NT2/D1 (cell line): ENCODE data around the gene SIGLEC1.

Experiments used
- DNase-seq: peaks from one replicate; pipeline ENCODE4 v3.0.0-alpha.2; 2011; ENCODE audit warnings: low read depth, low spot score
- H3K27me3 ChIP-seq: 2 replicates; pipeline ENCODE4 v1.6.0; 2011; ENCODE audit warnings: mild to moderate bottlenecking; ENCODE audit not compliant: insufficient read length, insufficient read depth
- H3K36me3 ChIP-seq: 2 replicates; pipeline ENCODE4 v1.6.1; 2011; ENCODE audit warnings: mild to moderate bottlenecking, low read length, mixed read lengths; ENCODE audit not compliant: insufficient read depth, insufficient read length
- H3K4me1 ChIP-seq: 2 replicates; pipeline ENCODE4 v1.5.1; 2011; ENCODE audit not compliant: insufficient read depth, insufficient read length
- H3K4me3 ChIP-seq: 2 replicates; pipeline ENCODE4 v1.5.1; 2011; ENCODE audit warnings: low read depth; ENCODE audit not compliant: insufficient read length
- H3K9ac ChIP-seq: 2 replicates; pipeline ENCODE4 v1.6.0; 2011; ENCODE audit warnings: low read depth; ENCODE audit not compliant: insufficient read length
- H3K9me3 ChIP-seq: 2 replicates; pipeline ENCODE4 v1.5.1; 2011; ENCODE audit warnings: mild to moderate bottlenecking, low read length; ENCODE audit not compliant: insufficient read depth
- SUZ12 ChIP-seq: IDR thresholded peaks from 2 replicates; pipeline ENCODE4 v1.6.1; 2011; ENCODE audit not compliant: insufficient read length, insufficient read depth; ENCODE audit errors: extremely low read depth
- YY1 ChIP-seq: IDR thresholded peaks from 2 replicates; pipeline ENCODE4 v1.6.1; 2011; ENCODE audit not compliant: insufficient read length, insufficient read depth
- ZNF274 ChIP-seq: IDR thresholded peaks from 2 replicates; pipeline ENCODE4 v1.6.1; 2011; ENCODE audit warnings: mild to moderate bottlenecking, low read depth, low read length

Gene SIGLEC1

DNA sequence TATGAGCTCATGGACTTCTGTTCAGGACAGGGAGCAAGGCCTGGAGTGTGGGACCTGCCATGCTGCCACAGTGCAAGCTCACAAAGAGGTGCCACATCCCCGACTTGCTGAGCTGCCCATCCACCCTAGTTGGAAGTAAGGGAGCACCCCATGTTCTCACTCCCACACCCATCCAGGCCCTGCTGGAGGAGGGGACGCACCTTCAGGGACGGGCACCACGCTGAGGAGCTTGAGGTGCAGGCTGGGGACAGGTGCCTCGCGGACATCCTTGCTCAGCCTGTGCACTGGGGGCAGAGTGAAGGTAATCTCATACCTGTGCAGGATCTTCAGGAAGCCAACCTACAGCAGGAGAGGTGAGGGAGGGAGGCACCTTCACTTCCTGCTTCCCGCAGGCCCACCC lies 42.9 kb upstream of the SIGLEC1 start:
- Histone ChIP-seq H3K9me3 (no peaks in the 10 kb centered on the region), H3K36me3 (peaks cover 60% of the 10 kb centered on the region), H3K4me1 (peaks cover 15% of the 10 kb centered on the region), H3K9ac (no peak overlapping the region), H3K4me3 (no peak overlapping the region), H3K27me3 (peaks cover 7% of the 10 kb centered on the region)
- TF ChIP-seq ZNF274 (no peak), YY1 (no peak), SUZ12 (no peak)
- no peak for DNase-seq

DNA sequence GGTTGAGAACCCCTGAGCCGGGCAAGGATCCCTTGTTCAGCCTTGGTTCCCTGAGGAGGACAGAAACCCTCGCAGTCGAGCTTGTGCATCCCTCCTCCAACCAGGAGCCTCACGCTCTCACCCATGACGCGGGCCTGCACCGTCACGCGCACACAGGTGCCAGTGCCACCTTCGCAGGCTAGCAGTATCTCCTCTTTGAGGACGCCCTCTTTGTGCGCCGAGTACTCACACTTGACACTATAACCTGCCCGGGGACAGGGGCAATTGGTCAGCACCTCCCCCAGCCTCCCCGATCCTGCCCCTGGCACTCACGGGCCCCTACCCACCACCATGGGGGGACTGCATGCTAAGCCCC lies 41.9 kb upstream of the SIGLEC1 start:
- no peak overlapping the region for H3K9ac ChIP-seq
- H3K36me3 ChIP-seq: peaks cover 56% of the 10 kb centered on the region
- H3K4me3 ChIP-seq: no peak overlapping the region
- H3K4me1 ChIP-seq: peaks cover 6% of the 10 kb centered on the region
- peaks cover 7% of the 10 kb centered on the region for H3K27me3 ChIP-seq
- TF ChIP-seq SUZ12 (no peak), ZNF274 (no peak), YY1 (no peak)
- H3K9me3 ChIP-seq: no peaks in the 10 kb centered on the region
- no peak for DNase-seq

DNA sequence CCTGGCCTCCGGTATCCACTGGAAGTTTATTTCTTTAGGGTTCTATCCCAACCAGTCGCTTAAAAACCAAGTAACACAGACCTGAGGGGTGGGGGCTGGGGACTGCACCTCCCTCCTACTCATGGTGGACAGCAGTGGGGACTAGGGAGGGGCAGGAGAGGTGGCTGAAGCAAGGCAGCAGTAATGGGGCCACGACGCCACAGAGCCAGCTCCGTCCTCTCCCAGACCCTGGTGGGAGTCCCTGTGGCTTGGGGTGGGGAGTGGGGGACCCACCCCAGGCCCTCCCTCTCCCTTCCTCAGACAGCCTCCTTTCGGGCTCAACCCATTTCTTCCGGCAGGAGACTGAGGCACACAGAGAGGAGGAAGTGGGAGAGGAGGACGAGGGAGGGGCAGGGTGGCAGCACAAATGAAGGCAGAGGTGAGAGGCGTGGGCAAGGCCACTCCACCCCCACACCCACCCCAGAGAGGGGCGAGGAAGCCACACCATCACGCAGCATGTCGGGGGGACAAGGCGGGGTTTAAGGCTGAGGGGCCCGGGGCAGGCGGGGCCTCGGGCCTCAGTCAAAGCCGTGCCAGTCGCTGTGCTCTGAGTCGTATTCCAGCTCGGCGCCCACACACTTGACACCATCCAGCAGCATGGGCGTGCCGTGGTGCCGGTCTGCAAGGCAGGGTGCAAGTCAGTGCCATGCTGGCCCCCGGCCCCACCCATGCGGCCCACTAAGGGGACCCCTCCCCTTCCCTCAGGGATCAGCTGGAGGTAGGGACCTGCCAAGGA lies 41.3 kb upstream of the SIGLEC1 start:
- peaks cover 7% of the 10 kb centered on the region for H3K27me3 ChIP-seq
- H3K36me3 ChIP-seq: peaks cover 53% of the 10 kb centered on the region
- no peak overlapping the region for H3K9ac ChIP-seq
- TF ChIP-seq SUZ12 (no peak), YY1 (no peak), ZNF274 (no peak)
- H3K4me3 ChIP-seq: no peak overlapping the region
- DNase-seq: no peak
- peaks cover 4% of the 10 kb centered on the region for H3K4me1 ChIP-seq
- H3K9me3 ChIP-seq: no peaks in the 10 kb centered on the region

DNA sequence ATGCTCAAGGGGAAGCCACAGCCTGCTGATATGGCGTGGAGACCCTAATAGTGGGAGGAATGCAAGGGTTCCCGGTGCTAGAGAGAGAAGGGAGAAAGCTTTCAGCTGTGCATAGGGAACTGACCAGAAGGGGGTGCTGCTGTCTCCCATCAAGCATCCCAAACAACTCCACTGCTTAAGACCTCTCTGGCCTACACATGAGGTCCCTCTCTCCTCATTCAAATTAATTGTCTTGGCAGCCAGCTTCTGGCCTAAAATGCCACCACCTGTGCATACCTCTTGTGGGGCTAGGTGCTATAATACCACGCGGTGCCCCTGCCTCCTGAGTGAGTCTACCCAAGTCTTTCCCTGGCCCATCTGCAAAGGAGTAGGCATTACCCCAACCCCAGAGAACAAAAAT lies 40.7 kb upstream of the SIGLEC1 start:
- Histone ChIP-seq H3K4me1 (peaks cover 4% of the 10 kb centered on the region), H3K36me3 (peaks cover 52% of the 10 kb centered on the region), H3K9me3 (no peaks in the 10 kb centered on the region), H3K27me3 (peaks cover 7% of the 10 kb centered on the region), H3K9ac (no peak overlapping the region), H3K4me3 (no peak overlapping the region)
- DNase-seq: peak; percentile 78
- TF ChIP-seq SUZ12: no peak
- no peak for TF ChIP-seq ZNF274
- TF ChIP-seq YY1: no peak

DNA sequence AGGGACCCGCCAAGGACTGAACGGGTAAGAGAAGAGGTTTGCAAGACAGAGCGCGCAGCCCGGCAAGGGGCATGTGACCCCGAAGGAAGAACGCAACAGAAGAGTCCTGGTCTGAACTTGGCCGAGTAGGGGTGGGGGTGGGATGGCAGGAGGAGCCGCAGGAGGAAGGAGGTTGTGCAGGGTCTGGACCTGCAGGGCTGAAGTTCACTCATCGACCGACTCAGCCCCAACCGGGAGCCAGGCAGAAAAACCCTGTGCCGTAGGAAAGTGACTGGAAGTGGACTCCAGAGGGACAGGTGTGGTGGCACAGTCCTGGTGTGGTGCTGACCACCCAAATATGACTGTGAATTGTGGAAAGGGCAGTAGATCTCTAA lies 40.0 kb upstream of the SIGLEC1 start:
- H3K4me3 ChIP-seq: peak overlapping the region; percentile 12
- H3K9me3 ChIP-seq: no peaks in the 10 kb centered on the region
- TF ChIP-seq ZNF274: no peak
- no peak for TF ChIP-seq SUZ12
- TF ChIP-seq YY1: no peak

DNA sequence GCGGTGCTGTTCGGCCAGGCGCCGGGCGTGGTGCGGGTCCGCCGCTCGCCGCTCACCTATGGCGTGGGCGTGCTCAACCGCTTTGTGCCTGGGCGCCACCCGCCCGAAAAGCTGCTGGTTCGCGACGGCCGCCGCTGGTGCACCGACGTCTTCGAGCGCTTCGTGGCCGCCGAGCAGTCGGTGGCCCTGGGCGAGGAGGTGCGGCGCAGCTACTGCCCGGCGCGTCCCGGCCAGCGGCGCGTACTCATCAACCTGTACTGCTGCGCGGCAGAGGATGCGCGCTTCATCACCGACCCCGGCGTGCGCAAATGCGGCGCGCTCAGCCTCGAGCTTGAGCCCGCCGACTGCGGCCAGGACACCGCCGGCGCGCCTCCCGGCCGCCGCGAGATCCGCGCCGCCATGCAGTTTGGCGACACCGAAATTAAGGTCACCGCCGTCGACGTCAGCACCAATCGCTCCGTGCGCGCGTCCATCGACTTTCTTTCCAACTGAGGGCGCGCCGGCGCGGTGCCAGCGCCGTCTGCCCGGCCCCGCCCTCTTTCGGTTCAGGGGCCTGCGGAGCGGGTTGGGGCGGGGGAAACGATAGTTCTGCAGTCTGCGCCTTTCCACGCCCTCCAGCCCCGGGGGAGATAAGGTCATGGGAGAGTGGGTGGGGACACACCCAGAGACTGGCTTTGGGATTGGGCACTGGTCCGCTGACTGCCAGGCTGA lies 39.4 kb upstream of the SIGLEC1 start:
- H3K4me1 ChIP-seq: peaks cover 4% of the 10 kb centered on the region
- H3K9ac ChIP-seq: peak overlapping the region; percentile 64
- peaks cover 7% of the 10 kb centered on the region for H3K27me3 ChIP-seq
- DNase-seq: peak; percentile 40
- no peak for TF ChIP-seq ZNF274
- no peak for TF ChIP-seq YY1
- TF ChIP-seq SUZ12: no peak
- H3K36me3 ChIP-seq: peaks cover 53% of the 10 kb centered on the region
- H3K4me3 ChIP-seq: peak overlapping the region; percentile 37
- no peaks in the 10 kb centered on the region for H3K9me3 ChIP-seq

More for the DNA sequence above, 40.0 kb upstream of the SIGLEC1 start:
- Histone ChIP-seq H3K4me1 (peaks cover 4% of the 10 kb centered on the region), H3K36me3 (peaks cover 51% of the 10 kb centered on the region), H3K27me3 (peaks cover 7% of the 10 kb centered on the region), H3K9ac (peak overlapping the region; percentile 4)
- DNase-seq: no peak

DNA sequence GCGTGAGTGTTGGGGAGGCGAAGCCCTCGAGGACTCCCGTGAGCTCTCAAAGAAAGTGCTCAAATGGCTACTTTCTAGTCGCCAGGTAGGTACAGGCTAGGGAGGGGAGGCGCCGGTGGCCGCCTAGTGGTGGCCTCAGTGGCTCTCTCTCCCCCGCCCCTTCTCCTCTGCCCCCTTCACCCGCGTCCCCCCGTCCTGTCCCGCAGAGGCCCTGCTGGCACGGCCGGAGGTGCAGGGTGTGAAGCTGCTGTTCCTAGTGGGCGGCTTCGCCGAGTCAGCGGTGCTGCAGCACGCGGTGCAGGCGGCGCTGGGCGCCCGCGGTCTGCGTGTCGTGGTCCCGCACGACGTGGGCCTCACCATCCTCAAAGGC lies 38.9 kb upstream of the SIGLEC1 start:
- DNase-seq: no peak
- peak overlapping the region; percentile 37 for H3K4me3 ChIP-seq
- H3K4me1 ChIP-seq: peaks cover 4% of the 10 kb centered on the region
- H3K27me3 ChIP-seq: peaks cover 7% of the 10 kb centered on the region
- H3K9me3 ChIP-seq: no peaks in the 10 kb centered on the region
- peak overlapping the region; percentile 64 for H3K9ac ChIP-seq
- TF ChIP-seq SUZ12: no peak
- TF ChIP-seq YY1: no peak
- no peak for TF ChIP-seq ZNF274
- H3K36me3 ChIP-seq: peaks cover 51% of the 10 kb centered on the region
